Loucy (cell line): ENCODE data around the gene MBNL1.
"Not testable (repeated sequence)": the region's sequence is repeated elsewhere in the genome, so short reads cannot be mapped to it uniquely, and the experiment has no call there.

Experiments
- H2AFZ ChIP-seq: fragments of 200-600 bp; sonication (generic); 2 replicates; pipeline ENCODE4 v1.6.0; 2016; ENCODE audit warnings: antibody characterized with exemption, mild to moderate bottlenecking, low read length, moderate library complexity
- H3F3A ChIP-seq: fragments of 200-600 bp; 2 replicates; pipeline ENCODE4 v1.6.0; 2016; ENCODE audit warnings: antibody characterized with exemption, low read depth, mild to moderate bottlenecking
- H3K27me3 ChIP-seq: fragments of 200-600 bp; sonication (generic); 2 replicates; pipeline ENCODE4 v1.6.1; 2014; ENCODE audit warnings: low read length, mild to moderate bottlenecking; ENCODE audit not compliant: insufficient read depth, poor library complexity, severe bottlenecking
- H3K36me3 ChIP-seq: fragments of 200-600 bp; sonication (generic); 2 replicates; pipeline ENCODE4 v1.6.1; 2016; ENCODE audit warnings: low read length; ENCODE audit not compliant: insufficient read depth
- H3K4me1 ChIP-seq: fragments of 200-600 bp; sonication (generic); 2 replicates; pipeline ENCODE4 v1.5.1; 2014; ENCODE audit warnings: low read length, mild to moderate bottlenecking; ENCODE audit not compliant: insufficient read depth, poor library complexity, severe bottlenecking
- H3K4me2 ChIP-seq: fragments of 200-600 bp; sonication (generic); 2 replicates; pipeline ENCODE4 v1.6.0; 2014; ENCODE audit warnings: antibody characterized with exemption, low read length, low read depth, mild to moderate bottlenecking; ENCODE audit not compliant: poor library complexity, severe bottlenecking
- H3K4me3 ChIP-seq: fragments of 200-600 bp; sonication (generic); 2 replicates; pipeline ENCODE4 v1.5.1; 2014; ENCODE audit warnings: low read length, mild to moderate bottlenecking, mixed read lengths; ENCODE audit not compliant: poor library complexity, severe bottlenecking
- H3K79me2 ChIP-seq: fragments of 200-600 bp; sonication (generic); 2 replicates; pipeline ENCODE4 v1.6.1; 2014; ENCODE audit warnings: low read length; ENCODE audit not compliant: insufficient read depth
- H3K9ac ChIP-seq: fragments of 200-600 bp; sonication (generic); 2 replicates; pipeline ENCODE4 v1.6.0; 2014; ENCODE audit warnings: mild to moderate bottlenecking, low read depth, low read length, moderate library complexity; ENCODE audit not compliant: poor library complexity, severe bottlenecking
- H3K9me2 ChIP-seq: fragments of 200-600 bp; sonication (generic); replicated peaks from 2 replicates; pipeline ENCODE4 v1.6.1; 2016; ENCODE audit warnings: low read depth, low read length, mixed read lengths
- H3K9me3 ChIP-seq: fragments of 200-600 bp; sonication (generic); 2 replicates; pipeline ENCODE4 v1.6.1; 2014; ENCODE audit warnings: mild to moderate bottlenecking, antibody characterized with exemption, low read length, low read depth; ENCODE audit not compliant: insufficient read depth
- H4K20me1 ChIP-seq: fragments of 200-600 bp; sonication (generic); 2 replicates; pipeline ENCODE4 v1.6.0; 2014; ENCODE audit warnings: antibody characterized with exemption, low read length, mild to moderate bottlenecking; ENCODE audit not compliant: insufficient read depth, poor library complexity, severe bottlenecking
- CTCF ChIP-seq: fragments of 200-600 bp; sonication (generic); conservative IDR thresholded peaks from 2 replicates; pipeline ENCODE4 v1.5.1; 2014; ENCODE audit warnings: mild to moderate bottlenecking, antibody characterized with exemption, low read length
- EZH2phosphoT487 ChIP-seq: fragments of 200-600 bp; IDR thresholded peaks from 2 replicates; pipeline ENCODE4 v1.6.1; 2018; ENCODE audit warnings: antibody characterized with exemption, mild to moderate bottlenecking, moderate library complexity, borderline replicate concordance

Gene MBNL1

GRCh38 chr3:152436707-152437590 is 168.2 kb downstream of the MBNL1 start:
- H2AFZ ChIP-seq: no peak overlapping the region
- TF ChIP-seq CTCF: no peak
- no peak for TF ChIP-seq EZH2phosphoT487
- H3F3A ChIP-seq: no peaks in the 10 kb centered on the region
- H3K9me2 ChIP-seq: no peaks in the 10 kb centered on the region
- H3K9me3 ChIP-seq: 0 out of 2 replicates have a peak, but pooled peaks cover 10% of the 10 kb centered on the region
- H3K9ac ChIP-seq: peak overlapping the region; percentile 29
- peaks cover 20% of the 10 kb centered on the region for H3K4me1 ChIP-seq
- peaks cover 39% of the 10 kb centered on the region for H3K36me3 ChIP-seq
- H3K79me2 ChIP-seq: peaks cover 93% of the 10 kb centered on the region
- peak overlapping the region; percentile 58 for H3K4me2 ChIP-seq
- H3K4me3 ChIP-seq: peak overlapping the region; percentile 35
- H4K20me1 ChIP-seq: peaks cover 48% of the 10 kb centered on the region
- no peaks in the 10 kb centered on the region for H3K27me3 ChIP-seq

GRCh38 chr3:152438181-152438580 is 169.5 kb downstream of the MBNL1 start:
- H3K4me2 ChIP-seq: no peak overlapping the region
- peaks cover 31% of the 10 kb centered on the region for H3K36me3 ChIP-seq
- H3K4me3 ChIP-seq: no peak overlapping the region
- H4K20me1 ChIP-seq: peaks cover 54% of the 10 kb centered on the region
- H3K27me3 ChIP-seq: no peaks in the 10 kb centered on the region
- no peak overlapping the region for H3K9ac ChIP-seq
- no peak overlapping the region for H2AFZ ChIP-seq
- TF ChIP-seq CTCF (no peak), EZH2phosphoT487 (no peak)
- 0 out of 2 replicates have a peak, but pooled peaks cover 10% of the 10 kb centered on the region for H3K9me3 ChIP-seq
- H3K79me2 ChIP-seq: peaks cover 98% of the 10 kb centered on the region
- H3F3A ChIP-seq: no peaks in the 10 kb centered on the region
- H3K9me2 ChIP-seq: no peaks in the 10 kb centered on the region
- H3K4me1 ChIP-seq: peaks cover 25% of the 10 kb centered on the region

GRCh38 chr3:152438706-152439105 is 170.0 kb downstream of the MBNL1 start:
- peaks cover 59% of the 10 kb centered on the region for H4K20me1 ChIP-seq
- H3K4me1 ChIP-seq: peaks cover 30% of the 10 kb centered on the region
- no peaks in the 10 kb centered on the region for H3F3A ChIP-seq
- no peak overlapping the region for H3K4me2 ChIP-seq
- H2AFZ ChIP-seq: no peak overlapping the region
- H3K9me2 ChIP-seq: no peaks in the 10 kb centered on the region
- peaks cover 29% of the 10 kb centered on the region for H3K36me3 ChIP-seq
- H3K4me3 ChIP-seq: no peak overlapping the region
- peaks cover 99% of the 10 kb centered on the region for H3K79me2 ChIP-seq
- no peak for TF ChIP-seq CTCF
- no peak for TF ChIP-seq EZH2phosphoT487
- H3K9ac ChIP-seq: no peak overlapping the region
- 0 out of 2 replicates have a peak, but pooled peaks cover 10% of the 10 kb centered on the region for H3K9me3 ChIP-seq
- no peaks in the 10 kb centered on the region for H3K27me3 ChIP-seq

GRCh38 chr3:152440243-152440642 is 171.5 kb downstream of the MBNL1 start:
- not testable (repeated sequence) for H3K9me2 ChIP-seq, H3K4me2 ChIP-seq, H3K9me3 ChIP-seq, H3K4me3 ChIP-seq, H2AFZ ChIP-seq, H3F3A ChIP-seq, H3K9ac ChIP-seq, H3K27me3 ChIP-seq
- H3K79me2 ChIP-seq: peaks cover 99% of the 10 kb centered on the region
- H3K4me1 ChIP-seq: peaks cover 33% of the 10 kb centered on the region
- H4K20me1 ChIP-seq: peaks cover 68% of the 10 kb centered on the region
- H3K36me3 ChIP-seq: peaks cover 21% of the 10 kb centered on the region
